Thyroid gland (tissue), 4 donors: ENCODE data around the gene CCDC88B. TPM values are rescaled to one million over a fixed set of nuclear protein-coding genes. Genes with fewer than 3 reads are reported as not detected.

Source experiments
- DNase-seq, 2 donors: peaks; one replicate each; pipeline ENCODE4 v3.0.0-alpha.2; 2019
- H3K27ac ChIP-seq, 3 donors: fragments of 200-600 bp; sonication (generic); 1 replicate in 2 of 3; 2 replicates in 1 of 3; pipeline ENCODE4 v1.5.1; 2016 to 2019; ENCODE audit warnings: mild to moderate bottlenecking in 1 of 3, moderate library complexity in 1 of 3
- H3K27me3 ChIP-seq: fragments of 200-600 bp; sonication (generic); one replicate; pipeline ENCODE4 v1.5.1; 2019
- H3K36me3 ChIP-seq, 2 donors: fragments of 200-600 bp; sonication (generic); one replicate each; pipeline ENCODE4 v1.5.1; 2016 to 2019
- H3K4me1 ChIP-seq, 2 donors: fragments of 200-600 bp; sonication (generic); one replicate each; pipeline ENCODE4 v1.5.1; 2017 to 2019
- H3K4me3 ChIP-seq, 3 donors: fragments of 200-600 bp; sonication (generic); replicated peaks in 1 of 3; 1 replicate in 2 of 3; 2 replicates in 1 of 3; pipeline ENCODE4 v1.5.1; 2016; ENCODE audit warnings: mild to moderate bottlenecking in 1 of 3
- H3K9me3 ChIP-seq: fragments of 200-600 bp; sonication (generic); one replicate; pipeline ENCODE4 v1.5.1; 2017
- POLR2A ChIP-seq, 2 donors: fragments of 450-650 bp; IDR thresholded peaks; one replicate each; pipeline ENCODE4 v1.6.1; 2017; ENCODE audit warnings: antibody characterized with exemption in 2 of 2, mild to moderate bottlenecking in 2 of 2, moderate library complexity in 1 of 2
- WGBS, 2 donors: methylation state at CpG; one replicate each; pipeline ENCODE4 v1.1.5; 2017; 5-methylcytosine and 5-hydroxymethylcytosine counted together
- intact Hi-C: fragments of 100-400 bp; cut with DNase I; formaldehyde crosslinking; loops from one replicate; pipeline ENCODE4 v1.15.1; 2023
- total RNA-seq, 4 donors: library from RNA; depleted of rRNA; stranded (reverse); fragments of >200 nt; gene quantifications; one replicate each; pipeline ENCODE4 v1.2.3, GENCODE V29; 2016
- TF ChIP-seq, protein P1 (sequence below), 6 experiments: fragments of 200-600 bp in 3 of 6; fragments of 450-650 bp in 3 of 6; sonication (generic) in 3 of 6; IDR thresholded peaks; one replicate each; pipeline ENCODE4 v1.5.1; 2016 to 2019; ENCODE audit warnings: antibody characterized with exemption in 6 of 6, mild to moderate bottlenecking in 2 of 6, inconsistent platforms in 1 of 6, moderate library complexity in 1 of 6

The CCDC88B gene
- total RNA-seq, 4 donors from 2014 or later, result 2.8 to 7.0 (median 3.6) TPM

DNA sequence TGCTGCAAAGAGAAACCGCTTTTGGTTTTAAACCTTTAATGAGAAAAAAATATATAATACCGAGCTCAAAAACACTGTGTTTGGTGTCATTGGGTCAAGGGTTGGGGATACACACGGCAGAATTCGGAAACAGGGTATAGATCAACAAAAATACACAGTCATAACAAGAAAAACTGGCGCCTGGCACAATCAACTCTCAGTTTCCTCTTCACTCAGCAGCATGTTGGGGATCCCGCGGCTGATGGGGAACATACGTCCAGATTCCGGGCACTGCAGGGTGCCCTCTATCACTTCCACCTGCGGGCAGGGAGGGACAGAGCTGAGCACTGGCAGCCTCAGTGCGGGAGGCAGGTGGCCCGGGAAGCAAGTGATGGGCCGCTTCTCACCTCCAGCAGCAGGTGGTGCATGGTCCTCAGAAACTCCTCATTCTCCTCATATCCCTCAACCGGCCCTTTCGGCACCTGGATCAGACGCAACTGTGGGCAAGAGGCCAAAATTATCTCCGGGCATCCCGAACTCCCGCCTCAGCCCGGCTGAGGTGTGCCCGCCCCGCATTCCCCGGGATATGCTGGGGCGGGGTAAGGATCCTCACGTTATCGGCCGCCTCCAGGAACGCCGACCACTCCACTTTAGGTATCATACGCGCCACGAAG is 23.2 kb upstream of the CCDC88B start:
- Histone ChIP-seq H3K4me1 (peaks cover 15 to 35% of the 10 kb centered on the region in 2 donors), H3K27ac (peak overlapping the region; percentile 97 to 100 (median 99)), H3K36me3 (peaks cover 11 to 23% of the 10 kb centered on the region in 2 donors), H3K4me3 (peak overlapping the region; percentile 81 to 95 (median 90)), H3K9me3 (no peaks in the 10 kb centered on the region), H3K27me3 (no peaks in the 10 kb centered on the region)
- intact Hi-C loops, result no loop called here
- WGBS, 2 donors, result 12 to 15% methylated on average over 14 to 21 of the region's 32 CpGs
- peak; percentile 47 for DNase-seq
- TF ChIP-seq, protein P1, sequence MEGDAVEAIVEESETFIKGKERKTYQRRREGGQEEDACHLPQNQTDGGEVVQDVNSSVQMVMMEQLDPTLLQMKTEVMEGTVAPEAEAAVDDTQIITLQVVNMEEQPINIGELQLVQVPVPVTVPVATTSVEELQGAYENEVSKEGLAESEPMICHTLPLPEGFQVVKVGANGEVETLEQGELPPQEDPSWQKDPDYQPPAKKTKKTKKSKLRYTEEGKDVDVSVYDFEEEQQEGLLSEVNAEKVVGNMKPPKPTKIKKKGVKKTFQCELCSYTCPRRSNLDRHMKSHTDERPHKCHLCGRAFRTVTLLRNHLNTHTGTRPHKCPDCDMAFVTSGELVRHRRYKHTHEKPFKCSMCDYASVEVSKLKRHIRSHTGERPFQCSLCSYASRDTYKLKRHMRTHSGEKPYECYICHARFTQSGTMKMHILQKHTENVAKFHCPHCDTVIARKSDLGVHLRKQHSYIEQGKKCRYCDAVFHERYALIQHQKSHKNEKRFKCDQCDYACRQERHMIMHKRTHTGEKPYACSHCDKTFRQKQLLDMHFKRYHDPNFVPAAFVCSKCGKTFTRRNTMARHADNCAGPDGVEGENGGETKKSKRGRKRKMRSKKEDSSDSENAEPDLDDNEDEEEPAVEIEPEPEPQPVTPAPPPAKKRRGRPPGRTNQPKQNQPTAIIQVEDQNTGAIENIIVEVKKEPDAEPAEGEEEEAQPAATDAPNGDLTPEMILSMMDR (IDR thresholded peaks at IDR 0.05), result peak in 2 of 6 experiments; percentile 16 to 30
- TF ChIP-seq POLR2A (IDR thresholded peaks at IDR 0.05), result no peak

DNA sequence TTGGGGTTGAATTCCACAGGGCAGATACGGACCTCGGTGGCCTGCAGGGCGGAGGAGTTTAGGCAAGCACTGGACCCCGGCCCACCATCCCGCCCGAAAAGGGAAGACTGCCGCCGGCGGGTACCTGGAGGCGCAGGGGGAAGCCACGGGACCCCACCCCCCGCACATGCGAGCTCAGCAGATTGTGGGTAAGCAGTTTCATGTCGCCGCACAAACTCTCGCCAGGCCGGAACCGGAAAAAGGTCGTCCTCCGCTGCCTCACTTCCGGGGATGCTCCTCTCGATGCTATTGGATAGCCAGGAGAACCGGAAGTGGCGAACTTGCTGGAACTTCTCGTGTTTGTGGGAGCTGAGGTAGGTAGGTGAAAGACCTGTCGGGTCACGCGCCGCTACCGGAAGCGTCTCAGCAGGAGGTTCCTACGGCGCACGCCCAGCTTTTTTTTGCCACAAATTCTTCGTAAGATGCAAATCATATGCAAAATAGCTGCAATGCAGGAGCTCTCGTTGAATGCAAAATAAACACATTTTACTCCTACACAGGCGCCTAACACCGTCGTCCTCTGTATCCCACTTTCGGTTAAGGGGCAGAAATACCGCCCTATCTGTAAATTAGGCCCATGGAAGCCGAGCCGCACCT is 22.6 kb upstream of the CCDC88B start, which contains the start of gene TRMT112:
Gene TRMT112 (minus strand): TSS at position 235 of the 636 bp plus-strand sequence. CDS start 33 bp downstream, at position 202.
- Histone ChIP-seq H3K27ac (peak within 1 kb of the TSS; percentile 97 to 100 (median 99)), H3K9me3 (no peaks in the 10 kb centered on the region), H3K4me1 (peaks cover 15 to 41% of the 10 kb centered on the region in 2 donors), H3K4me3 (peak within 1 kb of the TSS; percentile 81 to 95 (median 90)), H3K27me3 (no peaks in the 10 kb centered on the region), H3K36me3 (peaks cover 11 to 23% of the 10 kb centered on the region in 2 donors)
- intact Hi-C loops, result no loop called here
- WGBS, 2 donors, result 0% methylated on average over 20 to 31 of the region's 43 CpGs
- TF ChIP-seq, protein P1 (IDR thresholded peaks at IDR 0.05), result no peak
- TF ChIP-seq POLR2A (IDR thresholded peaks at IDR 0.05), result peak in 1 of 2 donors; percentile 85
- peak; percentile 99 for DNase-seq

DNA sequence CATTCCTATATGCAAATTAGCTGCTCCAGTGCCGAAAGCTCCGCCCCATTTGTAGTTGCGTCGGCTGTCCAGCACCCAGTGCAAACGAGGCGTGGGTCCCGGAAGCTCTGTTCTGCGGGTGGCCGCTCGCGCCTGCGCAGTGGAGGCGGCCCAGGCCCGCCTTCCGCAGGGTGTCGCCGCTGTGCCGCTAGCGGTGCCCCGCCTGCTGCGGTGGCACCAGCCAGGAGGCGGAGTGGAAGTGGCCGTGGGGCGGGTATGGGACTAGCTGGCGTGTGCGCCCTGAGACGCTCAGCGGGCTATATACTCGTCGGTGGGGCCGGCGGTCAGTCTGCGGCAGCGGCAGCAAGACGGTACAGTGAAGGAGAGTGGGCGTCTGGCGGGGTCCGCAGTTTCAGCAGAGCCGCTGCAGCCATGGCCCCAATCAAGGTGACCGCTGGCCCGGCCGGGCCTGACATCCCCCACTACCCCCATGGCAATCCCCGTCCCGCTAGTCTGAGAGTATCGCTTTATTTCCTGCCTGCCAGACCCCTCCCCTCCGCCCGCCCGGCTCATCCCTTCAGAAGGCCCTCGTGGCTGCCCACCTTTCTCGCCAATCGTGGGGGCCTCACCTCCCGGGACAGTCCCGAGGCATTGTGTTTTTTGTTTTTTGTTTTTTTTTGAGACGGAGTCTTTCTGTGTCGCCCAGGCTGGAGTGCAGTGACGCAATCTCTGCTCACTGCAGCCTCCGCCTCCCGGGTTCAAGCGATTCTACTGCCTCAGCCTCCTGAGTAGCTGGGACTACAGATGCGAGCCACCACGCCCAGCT is 21.8 kb upstream of the CCDC88B start, which contains the start of gene PRDX5:
Gene PRDX5 (plus strand): TSS at position 161 of the 805 bp plus-strand sequence. CDS start 95 bp downstream, at position 256.
- peak; percentile 97 for DNase-seq
- peaks cover 11 to 23% of the 10 kb centered on the region in 2 donors for H3K36me3 ChIP-seq
- 0 to 1% methylated on average over 28 to 29 of the region's 61 CpGs for WGBS, 2 donors
- H3K4me1 ChIP-seq, result peaks cover 15 to 47% of the 10 kb centered on the region in 2 donors
- no peaks in the 10 kb centered on the region for H3K9me3 ChIP-seq
- H3K4me3 ChIP-seq, result peak within 1 kb of the TSS; percentile 81 to 95 (median 90)
- TF ChIP-seq POLR2A (IDR thresholded peaks at IDR 0.05), result peak; percentile 80 to 97
- TF ChIP-seq, protein P1 (IDR thresholded peaks at IDR 0.05), result peak in 4 of 6 experiments; percentile 18 to 58 (median 41)
- H3K27ac ChIP-seq, result peak within 1 kb of the TSS; percentile 97 to 100 (median 99)
- intact Hi-C loops, result no loop called here
- no peaks in the 10 kb centered on the region for H3K27me3 ChIP-seq

DNA sequence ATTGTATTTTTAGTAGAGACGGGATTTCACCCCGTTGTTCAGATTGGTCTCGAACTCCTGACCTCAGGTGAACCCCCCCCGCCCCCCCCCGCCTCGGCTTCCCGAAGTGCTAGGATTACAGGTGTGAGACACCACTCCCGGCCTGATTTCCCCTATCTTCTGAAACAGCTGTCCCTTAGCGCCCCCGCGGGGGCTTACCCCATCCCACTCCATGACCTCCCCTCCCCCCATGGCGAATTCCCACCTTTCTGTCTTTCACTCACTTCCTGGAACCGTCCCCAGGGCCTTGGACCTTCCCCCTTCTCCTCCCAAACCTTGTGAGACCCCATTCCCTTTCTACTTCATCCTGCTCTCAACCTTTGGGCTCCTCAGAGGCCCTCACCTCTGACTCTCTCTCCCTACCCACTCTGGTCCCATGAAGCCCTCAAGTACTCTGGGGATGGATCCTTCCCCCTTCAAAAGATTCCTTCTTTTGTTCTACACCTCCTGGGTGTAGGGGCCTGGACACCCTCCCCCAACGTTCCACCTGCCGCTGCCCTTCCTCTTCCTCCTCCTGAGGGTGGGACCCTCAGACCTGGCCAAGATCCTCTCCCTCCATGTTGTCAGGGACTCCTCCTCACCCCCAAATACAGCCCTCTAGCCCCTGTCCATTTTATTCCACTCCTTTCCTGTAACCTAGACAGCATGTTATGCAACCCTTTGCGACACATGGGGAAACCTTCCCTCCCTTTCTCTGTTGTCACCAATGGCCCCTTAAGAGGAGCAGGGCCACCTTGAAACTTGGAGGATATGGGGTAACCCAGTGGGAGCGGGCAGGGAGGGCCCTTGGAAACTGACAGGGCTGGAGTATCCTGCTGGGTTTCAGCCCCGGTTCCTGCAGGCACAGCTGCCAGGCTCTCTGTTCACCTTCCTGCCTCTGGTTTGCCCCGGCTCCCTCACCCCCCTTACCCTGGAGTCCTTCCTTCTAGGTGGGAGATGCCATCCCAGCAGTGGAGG is 20.9 kb upstream of the CCDC88B start:
- Histone ChIP-seq H3K4me3 (peak overlapping the region in 2 of 3 donors; percentile 68 to 95), H3K9me3 (no peaks in the 10 kb centered on the region), H3K36me3 (peaks cover 11 to 22% of the 10 kb centered on the region in 2 donors), H3K27ac (peak overlapping the region; percentile 97 to 100 (median 99)), H3K27me3 (no peaks in the 10 kb centered on the region), H3K4me1 (peaks cover 15 to 47% of the 10 kb centered on the region in 2 donors)
- intact Hi-C loops, result no loop called here
- DNase-seq, result peak in 1 of 2 donors; percentile 36
- WGBS, 2 donors, result 25 to 29% methylated on average over 16 to 19 of the region's 19 CpGs
- TF ChIP-seq POLR2A (IDR thresholded peaks at IDR 0.05), result no peak
- TF ChIP-seq, protein P1 (IDR thresholded peaks at IDR 0.05), result no peak
